HG02981 (cell line): Measurements from ENCODE around the gene KDM6B.

Source experiments
- ATAC-seq: cut with Tn5 transposase; IDR thresholded peaks from one replicate; pipeline ENCODE4 v1.9.1; 2021; ENCODE audit warnings: mild to moderate bottlenecking, moderate library complexity; ENCODE audit not compliant: unreplicated experiment

The KDM6B gene

DNA sequence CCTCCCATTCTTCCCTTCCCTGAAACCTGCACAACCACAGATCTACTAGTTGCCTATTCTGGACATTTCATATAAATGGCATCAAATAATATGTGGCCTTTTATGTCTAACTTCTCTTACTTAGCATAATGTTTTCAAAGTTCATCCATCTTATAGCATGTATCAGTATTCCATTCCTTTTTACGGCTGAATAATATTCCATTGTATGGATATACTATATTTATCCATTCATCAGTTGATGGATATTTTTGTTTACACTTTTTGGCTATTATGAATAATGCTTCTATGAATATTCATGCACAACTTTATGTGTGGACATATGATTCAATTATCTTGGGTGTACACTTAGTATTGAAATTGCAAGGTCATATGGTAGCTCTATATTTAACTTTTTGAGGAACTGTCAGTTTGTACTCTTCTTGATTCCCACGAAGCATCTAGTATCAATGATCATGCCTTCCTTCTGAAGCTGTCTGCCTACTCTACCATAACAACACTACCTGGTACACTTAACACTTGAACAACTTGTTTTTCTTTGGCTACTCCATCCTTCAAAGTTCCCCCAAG is 41.9 kb downstream of the KDM6B start:
- ATAC-seq: no peak

DNA sequence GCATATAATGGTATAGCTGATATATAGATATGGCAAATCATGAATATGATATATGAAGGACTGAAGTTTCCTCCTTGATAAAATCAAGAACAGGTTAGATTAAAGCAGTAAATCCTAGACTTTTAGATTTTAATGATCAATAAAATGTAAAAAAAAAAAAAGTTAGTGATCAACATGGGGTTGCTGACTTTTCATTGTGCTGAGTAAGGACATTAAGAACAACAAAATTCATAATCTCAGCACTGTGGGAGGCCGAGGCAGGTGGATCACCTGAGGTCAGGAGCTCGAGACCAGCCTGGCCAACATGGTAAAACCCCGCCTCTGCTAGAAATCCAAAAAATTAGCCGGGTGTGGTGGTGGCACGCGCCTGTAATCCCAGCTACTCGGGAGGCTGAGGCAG is 44.2 kb downstream of the KDM6B start:
- ATAC-seq: no peak

DNA sequence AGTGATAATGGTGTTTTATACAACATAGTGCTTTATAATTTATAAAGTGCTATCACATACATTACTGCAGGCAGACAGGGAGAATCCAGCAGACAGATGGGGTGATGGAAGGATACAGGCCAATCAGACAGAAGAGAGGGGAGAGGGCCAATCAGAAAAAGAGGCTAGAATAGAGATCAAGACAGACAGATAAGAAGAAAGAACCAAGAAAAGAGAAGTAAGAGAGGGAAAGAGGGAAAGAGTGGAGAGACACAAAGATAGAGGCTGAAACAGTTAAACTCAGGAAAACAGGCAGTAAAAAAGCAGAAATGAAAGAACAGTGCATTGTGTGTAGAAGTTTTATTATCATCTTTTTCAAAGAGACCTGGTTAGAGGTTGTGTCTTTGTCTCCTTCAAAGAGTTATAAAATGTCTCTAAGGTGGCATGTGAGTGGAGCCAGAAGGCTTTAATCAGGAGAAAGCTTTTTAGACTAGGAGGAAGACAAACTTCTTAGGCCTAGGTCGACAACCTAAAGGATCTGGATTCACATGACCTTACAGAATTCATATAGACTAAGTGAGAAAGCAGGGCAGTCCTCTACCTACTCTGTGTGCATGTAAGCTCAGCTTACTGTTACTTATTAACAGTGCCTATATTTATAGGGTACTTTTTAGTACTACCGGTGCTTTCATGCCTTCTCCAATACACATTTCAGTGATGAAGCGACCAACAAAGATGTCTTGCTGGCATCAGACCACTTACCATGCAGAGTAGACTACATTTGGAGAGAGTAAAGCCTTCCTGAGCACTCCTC is 46.3 kb downstream of the KDM6B start:
- no peak for ATAC-seq

DNA sequence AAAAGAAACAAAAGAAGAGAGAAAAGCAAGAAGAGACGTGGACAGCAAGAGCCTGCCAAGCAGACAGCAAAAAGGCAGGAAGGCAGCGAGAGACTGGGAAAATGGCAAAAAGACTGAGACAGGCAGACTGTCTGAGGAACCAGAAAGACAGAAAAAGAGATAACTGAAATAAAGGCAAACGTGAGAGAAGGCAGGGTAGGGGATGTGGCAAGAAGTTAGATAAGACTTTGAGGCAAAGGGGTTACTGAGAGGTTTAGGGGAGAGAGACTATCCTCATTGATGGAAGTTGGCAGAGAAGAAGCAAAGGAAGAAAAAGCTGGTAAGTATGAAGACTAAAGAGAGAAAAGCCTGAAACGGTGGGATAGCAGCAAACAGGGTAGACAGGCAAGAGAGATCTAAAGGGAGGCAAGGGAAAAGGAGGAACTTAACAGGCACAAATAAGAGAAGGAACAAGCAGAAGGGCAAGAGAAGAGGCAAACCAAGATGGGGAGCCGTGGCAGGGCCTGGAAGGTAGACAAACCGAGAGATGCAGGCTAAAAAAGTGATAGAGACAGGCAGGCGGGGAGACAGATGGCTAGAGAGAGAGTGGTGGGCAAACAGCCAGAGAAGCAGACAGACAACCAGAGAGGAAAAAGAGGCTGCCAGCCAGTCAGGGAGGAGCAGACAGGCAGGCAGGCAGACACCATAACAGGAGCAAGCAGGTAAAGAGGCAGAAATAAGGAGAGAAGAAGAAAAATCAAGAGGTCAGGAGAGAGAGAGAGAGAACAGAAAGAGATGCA is 47.4 kb downstream of the KDM6B start:
- ATAC-seq: no peak

DNA sequence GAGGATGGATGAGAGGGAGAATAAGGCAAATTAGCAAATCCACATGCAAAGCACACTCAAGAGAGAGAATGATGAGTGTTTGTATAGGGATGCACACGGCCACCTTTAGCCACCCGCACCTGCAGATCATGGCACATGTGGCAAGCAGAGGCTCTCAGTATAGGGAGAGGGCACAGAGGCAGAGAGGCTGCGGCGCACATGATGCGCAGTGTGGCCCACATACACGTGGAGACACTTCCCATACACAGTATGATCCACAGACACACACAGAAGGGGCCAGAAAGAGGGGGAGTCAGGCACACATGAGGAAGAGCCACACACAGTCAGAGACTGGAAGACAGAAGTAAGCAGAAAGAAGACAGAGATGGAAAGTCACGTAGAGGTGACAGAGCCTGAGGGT is 48.1 kb downstream of the KDM6B start:
- no peak for ATAC-seq

DNA sequence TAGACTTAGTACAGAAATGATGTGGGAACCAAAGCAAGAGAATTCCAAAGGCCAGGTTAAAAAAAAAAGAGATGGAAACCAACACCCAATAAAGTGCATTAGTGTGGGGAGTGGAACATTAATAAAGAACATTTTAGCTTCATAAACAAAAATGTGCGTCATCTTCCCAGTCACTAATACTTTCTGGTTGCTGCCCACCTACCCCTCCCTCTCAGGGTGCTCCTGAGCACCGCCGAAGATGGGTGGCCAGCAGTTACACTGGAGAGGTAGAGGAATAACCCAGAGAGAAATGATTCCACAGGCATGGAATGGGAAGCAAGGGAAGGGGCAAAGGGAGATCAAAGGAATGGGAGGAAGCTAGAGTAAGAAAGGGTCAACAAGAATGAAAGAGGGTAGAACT is 48.6 kb downstream of the KDM6B start:
- no peak for ATAC-seq
